Stimulated activated CD4-positive, alpha-beta T cell treated with anti-CD3 and anti-CD28 coated beads, Interleukin-4, amount 100 ng/mL, for 48 hours (primary cell): ENCODE results near the gene KANSL1.
"Not testable (repeated sequence)": the region's sequence is repeated elsewhere in the genome, so short reads cannot be mapped to it uniquely, and the experiment has no call there.

Experiments used
- DNase-seq, 2 donors: peaks; one replicate each; pipeline ENCODE4 v3.0.0-alpha.2; 2020; ENCODE audit warnings: low read depth in 2 of 2

Gene KANSL1

GRCh38 chr17:46037722-46038255 is 155.4 kb downstream of the KANSL1 start:
- DNase-seq, result no peak

DNA sequence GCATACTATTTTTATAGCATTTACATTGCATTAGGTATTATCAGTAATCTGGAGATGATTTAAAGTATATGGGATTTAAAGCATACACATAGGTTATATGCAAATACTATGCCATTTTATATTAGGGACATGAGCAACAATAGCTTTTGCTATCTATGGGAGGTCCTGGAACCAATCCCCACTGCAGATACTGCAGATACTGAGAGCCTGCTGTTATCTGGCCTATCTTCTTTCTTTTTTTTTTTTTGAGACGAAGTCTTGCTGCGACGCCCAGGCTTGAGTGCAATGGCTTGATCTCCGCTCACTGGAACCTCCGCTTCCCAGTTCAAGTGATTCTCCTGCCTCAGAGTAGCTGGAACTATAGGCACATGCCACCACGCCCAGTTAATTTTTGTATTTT is 156.7 kb downstream of the KANSL1 start:
- DNase-seq, result no peak

DNA sequence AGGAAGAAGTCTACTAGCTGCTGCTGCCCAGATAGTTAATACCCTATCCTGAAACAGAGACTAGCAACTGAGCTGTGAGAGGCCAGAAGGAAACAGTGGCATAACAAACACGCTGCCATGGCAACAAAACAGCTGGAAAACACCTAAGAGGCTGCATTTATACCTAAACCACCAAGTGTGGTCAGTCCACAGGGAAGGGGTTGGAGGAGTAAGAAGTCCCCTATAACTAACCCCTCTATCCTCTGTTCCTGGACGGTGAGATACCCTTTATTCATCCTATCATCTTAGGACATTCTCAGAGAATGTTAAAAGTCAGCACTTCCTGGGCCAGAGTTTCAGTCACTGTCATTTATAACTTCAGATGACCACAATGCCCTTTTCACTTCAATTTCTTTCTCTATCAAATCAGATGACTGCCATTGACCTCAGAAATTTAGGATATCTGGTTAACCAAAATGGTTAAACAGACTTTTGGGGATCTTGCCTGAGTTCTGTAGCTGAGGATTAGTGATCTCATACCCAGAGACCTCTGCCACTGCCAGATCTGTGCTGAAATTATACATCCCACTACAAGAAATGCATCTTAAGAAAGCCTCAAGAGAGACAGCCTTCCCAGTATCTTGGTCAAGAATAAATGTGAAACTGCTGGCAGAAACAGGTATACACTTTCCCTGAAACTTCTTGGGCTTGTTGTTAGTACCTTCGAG is 158.0 kb downstream of the KANSL1 start:
- no peak for DNase-seq

GRCh38 chr17:46033392-46033791 is 159.8 kb downstream of the KANSL1 start:
- DNase-seq, result no peak

DNA sequence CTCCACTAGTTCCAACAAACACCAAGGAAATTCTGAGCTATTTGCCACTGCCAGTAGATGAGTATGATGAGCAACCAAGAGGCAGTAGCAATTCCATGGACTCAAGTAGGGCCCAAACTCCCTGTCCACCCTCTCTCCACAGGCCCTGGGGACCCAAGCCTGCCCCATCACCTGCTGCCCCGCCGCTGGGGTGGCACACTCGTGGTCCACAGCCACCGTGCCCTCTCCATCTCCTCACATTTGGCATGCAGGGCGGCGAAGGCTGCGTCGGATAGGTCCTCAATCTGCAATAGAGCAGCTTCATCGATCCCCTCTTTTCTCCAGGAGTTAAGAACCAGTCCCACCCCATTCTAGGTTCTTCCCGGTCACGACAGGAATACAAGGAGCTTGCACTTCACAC is 160.3 kb downstream of the KANSL1 start:
- no peak for DNase-seq

DNA sequence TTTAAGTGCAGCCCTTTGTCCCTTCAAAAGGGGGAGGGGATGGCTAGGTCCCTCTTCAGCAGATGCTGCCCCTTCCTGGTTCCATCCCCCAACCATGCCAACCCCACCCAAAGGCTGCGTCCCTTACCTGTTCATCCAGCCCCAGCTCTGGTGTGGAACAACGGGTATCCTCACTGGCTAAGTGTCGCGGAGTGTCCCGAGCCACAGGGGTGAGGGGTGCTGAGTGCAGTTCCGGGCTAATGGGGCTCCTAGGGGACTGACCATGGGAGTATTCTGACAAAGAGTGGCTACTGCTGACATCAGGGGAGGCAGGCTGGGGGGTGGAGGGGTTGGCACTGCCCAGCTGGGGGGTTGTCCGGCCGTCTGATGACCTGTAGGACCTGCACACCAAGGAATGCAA is 161.3 kb downstream of the KANSL1 start:
- DNase-seq, result no peak

DNA sequence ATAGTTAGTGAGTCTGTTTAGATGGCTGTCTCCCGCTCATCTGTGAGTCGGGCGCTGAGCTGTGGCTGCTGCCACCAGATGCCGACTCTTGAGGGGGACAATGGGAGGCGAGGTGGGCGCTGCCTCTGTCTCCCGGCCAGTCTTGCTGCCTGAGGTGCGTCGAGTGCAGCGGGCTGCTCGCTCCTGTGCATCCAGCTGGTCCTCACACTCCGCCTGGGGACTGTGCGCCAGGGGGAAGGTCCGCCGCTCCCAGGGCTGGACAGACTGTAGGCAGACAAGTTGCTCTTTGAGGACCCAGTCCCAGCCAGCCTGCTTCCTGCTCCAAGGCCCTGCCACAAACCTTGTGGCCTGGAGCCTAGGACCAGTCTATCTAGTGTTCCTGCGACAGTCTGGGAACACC is 161.8 kb downstream of the KANSL1 start:
- no peak for DNase-seq

GRCh38 chr17:46030752-46031151 is 162.5 kb downstream of the KANSL1 start:
- no peak for DNase-seq

GRCh38 chr17:46029627-46030026 is 163.6 kb downstream of the KANSL1 start:
- DNase-seq, result no peak

GRCh38 chr17:46028981-46029565 is 164.2 kb downstream of the KANSL1 start:
- DNase-seq, result no peak

DNA sequence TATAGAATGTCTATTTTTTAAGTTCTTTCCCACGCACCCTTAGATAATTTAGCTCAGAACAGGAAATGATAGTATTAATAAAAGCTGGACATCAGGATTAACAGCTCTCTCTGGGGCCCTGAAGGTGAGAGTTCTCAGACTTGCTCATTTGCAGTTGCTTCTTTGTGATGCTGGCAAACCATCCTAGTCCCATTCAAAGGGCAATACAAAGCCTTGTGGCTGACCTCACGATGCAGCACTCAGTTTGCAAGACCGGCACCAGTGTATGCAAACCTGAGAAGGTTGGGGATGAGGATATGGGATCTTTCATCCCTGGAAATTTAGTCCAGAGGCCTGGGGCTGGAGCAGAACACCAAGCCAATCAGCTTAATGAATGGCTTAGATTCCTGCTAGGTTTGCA is 164.9 kb downstream of the KANSL1 start:
- DNase-seq, result no peak

GRCh38 chr17:46027976-46028325 is 165.3 kb downstream of the KANSL1 start:
- DNase-seq, result no peak

- DNase-seq, result no peak
Measured at GRCh38 chr17:46027048-46027975, 165.9 kb downstream of the KANSL1 start.

GRCh38 chr17:46026166-46027047 is 166.8 kb downstream of the KANSL1 start:
- no peak for DNase-seq

DNA sequence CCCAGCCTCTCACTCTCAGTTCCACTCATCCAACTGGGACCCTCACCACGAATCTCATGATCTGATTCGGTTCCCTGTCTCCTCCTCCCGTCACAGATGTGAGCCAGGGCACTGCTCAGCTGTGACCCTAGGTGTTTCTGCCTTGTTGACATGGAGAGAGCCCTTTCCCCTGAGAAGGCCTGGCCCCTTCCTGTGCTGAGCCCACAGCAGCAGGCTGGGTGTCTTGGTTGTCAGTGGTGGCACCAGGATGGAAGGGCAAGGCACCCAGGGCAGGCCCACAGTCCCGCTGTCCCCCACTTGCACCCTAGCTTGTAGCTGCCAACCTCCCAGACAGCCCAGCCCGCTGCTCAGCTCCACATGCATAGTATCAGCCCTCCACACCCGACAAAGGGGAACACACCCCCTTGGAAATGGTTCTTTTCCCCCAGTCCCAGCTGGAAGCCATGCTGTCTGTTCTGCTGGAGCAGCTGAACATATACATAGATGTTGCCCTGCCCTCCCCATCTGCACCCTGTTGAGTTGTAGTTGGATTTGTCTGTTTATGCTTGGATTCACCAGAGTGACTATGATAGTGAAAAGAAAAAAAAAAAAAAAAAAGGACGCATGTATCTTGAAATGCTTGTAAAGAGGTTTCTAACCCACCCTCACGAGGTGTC is 167.6 kb downstream of the KANSL1 start:
- DNase-seq, result no peak

GRCh38 chr17:46025060-46025459 is 168.2 kb downstream of the KANSL1 start:
- no peak for DNase-seq

GRCh38 chr17:46024590-46024989 is 168.6 kb downstream of the KANSL1 start:
- DNase-seq, result no peak

- DNase-seq, result no peak
Measured at GRCh38 chr17:46023783-46024388, 169.3 kb downstream of the KANSL1 start.

DNA sequence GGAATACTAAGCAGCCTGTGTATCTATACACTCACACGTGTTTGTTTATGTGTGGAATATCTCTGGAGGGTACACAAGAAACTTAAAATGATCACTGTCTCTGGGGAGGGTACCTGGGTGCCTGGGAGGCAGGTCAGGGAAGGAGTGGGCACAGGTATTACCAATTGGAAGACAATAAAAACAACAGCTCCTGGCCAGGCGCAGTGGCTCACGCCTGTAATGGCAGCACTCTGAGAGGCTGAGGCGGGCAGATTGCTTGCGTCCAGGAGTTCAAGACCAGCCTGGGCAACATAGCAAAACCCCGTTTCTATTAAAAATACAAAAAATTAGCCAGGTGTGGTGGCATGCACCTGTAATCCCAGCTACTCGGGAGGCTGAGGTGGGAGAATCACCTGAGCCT is 169.9 kb downstream of the KANSL1 start:
- not testable (repeated sequence) for DNase-seq

GRCh38 chr17:46020998-46021397 is 172.2 kb downstream of the KANSL1 start:
- no peak for DNase-seq
